ENCODE results near the gene CDK2AP2.

Gene CDK2AP2

GRCh38 chr11:67495234-67496005, 12.5 kb downstream of the CDK2AP2 start:
- H3K79me2 ChIP-seq (ENCODE audit: control insufficient read depth, low read length) = no peaks in the 10 kb centered on the region
- no peaks in the 10 kb centered on the region for H3K4me1 ChIP-seq (ENCODE audit: control insufficient read depth, low read length)
- no peaks in the 10 kb centered on the region for H3K9me2 ChIP-seq (replicated peaks; ENCODE audit: control insufficient read depth, low read length)
- no peaks in the 10 kb centered on the region for H3K27me3 ChIP-seq (ENCODE audit: control insufficient read depth, low read length)
- H3K36me3 ChIP-seq (ENCODE audit: control insufficient read depth, low read length) = peaks cover 74% of the 10 kb centered on the region
- H3K27ac ChIP-seq (ENCODE audit: low read depth, low read length) = no peak overlapping the region
- no peak overlapping the region for H3K4me3 ChIP-seq (ENCODE audit: low read length)
- TF ChIP-seq EZH2phosphoT487 (IDR thresholded peaks at IDR 0.05; ENCODE audit: borderline replicate concordance, low read length) = no peak
- no peak for TF ChIP-seq CTCF (IDR thresholded peaks at IDR 0.05; ENCODE audit: low read depth, low read length, poor library complexity, severe bottlenecking)
- no peak overlapping the region for H3K4me2 ChIP-seq (ENCODE audit: low read length)
- H4K20me1 ChIP-seq (ENCODE audit: control insufficient read depth, insufficient read depth, low read depth, low read length) = no peaks in the 10 kb centered on the region
- no peaks in the 10 kb centered on the region for H3K9me3 ChIP-seq (ENCODE audit: control insufficient read depth, insufficient read depth, low read length)
- peaks cover 4% of the 10 kb centered on the region; the same call in 1 of the 2 replicates for H3F3A ChIP-seq (ENCODE audit: control insufficient read depth, insufficient read depth)

- no peaks in the 10 kb centered on the region for H3K9me3 ChIP-seq (ENCODE audit: control insufficient read depth, insufficient read depth, low read length)
- H3K27me3 ChIP-seq (ENCODE audit: control insufficient read depth, low read length) = no peaks in the 10 kb centered on the region
- H3K4me1 ChIP-seq (ENCODE audit: control insufficient read depth, low read length) = no peaks in the 10 kb centered on the region
- TF ChIP-seq CTCF (IDR thresholded peaks at IDR 0.05; ENCODE audit: low read depth, low read length, poor library complexity, severe bottlenecking) (no peak), EZH2phosphoT487 (IDR thresholded peaks at IDR 0.05; ENCODE audit: borderline replicate concordance, low read length) (no peak)
- H3K79me2 ChIP-seq (ENCODE audit: control insufficient read depth, low read length) = no peaks in the 10 kb centered on the region
- H3F3A ChIP-seq (ENCODE audit: control insufficient read depth, insufficient read depth) = peaks cover 4% of the 10 kb centered on the region; the same call in 1 of the 2 replicates
- no peaks in the 10 kb centered on the region for H4K20me1 ChIP-seq (ENCODE audit: control insufficient read depth, insufficient read depth, low read depth, low read length)
- no peak overlapping the region for H3K4me3 ChIP-seq (ENCODE audit: low read length)
- H3K4me2 ChIP-seq (ENCODE audit: low read length) = no peak overlapping the region
- no peak overlapping the region for H3K27ac ChIP-seq (ENCODE audit: low read depth, low read length)
- H3K36me3 ChIP-seq (ENCODE audit: control insufficient read depth, low read length) = peaks cover 74% of the 10 kb centered on the region
- H3K9me2 ChIP-seq (replicated peaks; ENCODE audit: control insufficient read depth, low read length) = no peaks in the 10 kb centered on the region
These were observed 13.4 kb downstream of the CDK2AP2 start for GRCh38 chr11:67494371-67495233.

GRCh38 chr11:67493548-67494370, 14.2 kb downstream of the CDK2AP2 start:
- no peak overlapping the region for H3K4me3 ChIP-seq (ENCODE audit: low read length)
- TF ChIP-seq EZH2phosphoT487 (IDR thresholded peaks at IDR 0.05; ENCODE audit: borderline replicate concordance, low read length) (no peak), CTCF (IDR thresholded peaks at IDR 0.05; ENCODE audit: low read depth, low read length, poor library complexity, severe bottlenecking) (no peak)
- no peaks in the 10 kb centered on the region for H3K27me3 ChIP-seq (ENCODE audit: control insufficient read depth, low read length)
- H3K4me2 ChIP-seq (ENCODE audit: low read length) = no peak overlapping the region
- peaks cover 4% of the 10 kb centered on the region; the same call in 1 of the 2 replicates for H3F3A ChIP-seq (ENCODE audit: control insufficient read depth, insufficient read depth)
- H3K9me2 ChIP-seq (replicated peaks; ENCODE audit: control insufficient read depth, low read length) = no peaks in the 10 kb centered on the region
- 0 out of 2 replicates have a peak, but pooled peaks cover under 1% of the 10 kb centered on the region for H3K79me2 ChIP-seq (ENCODE audit: control insufficient read depth, low read length)
- H3K4me1 ChIP-seq (ENCODE audit: control insufficient read depth, low read length) = no peaks in the 10 kb centered on the region
- H3K9me3 ChIP-seq (ENCODE audit: control insufficient read depth, insufficient read depth, low read length) = no peaks in the 10 kb centered on the region
- H3K27ac ChIP-seq (ENCODE audit: low read depth, low read length) = no peak overlapping the region
- H3K36me3 ChIP-seq (ENCODE audit: control insufficient read depth, low read length) = peaks cover 82% of the 10 kb centered on the region
- H4K20me1 ChIP-seq (ENCODE audit: control insufficient read depth, insufficient read depth, low read depth, low read length) = no peaks in the 10 kb centered on the region
